Vagina (tissue), 2 donors: ENCODE data around the gene LPAR6. TPM values are rescaled to one million over a fixed set of nuclear protein-coding genes. Genes with fewer than 3 reads are reported as not detected.

Source experiments
- DNase-seq, 2 donors: peaks; one replicate each; pipeline ENCODE4 v3.0.0-alpha.2; 2017; ENCODE audit errors: extremely low spot score in 2 of 2
- H3K27ac ChIP-seq: fragments of 200-600 bp; sonication (generic); one replicate; pipeline ENCODE4 v1.5.1; 2019
- H3K27me3 ChIP-seq: fragments of 200-600 bp; sonication (generic); one replicate; pipeline ENCODE4 v1.5.1; 2019
- H3K36me3 ChIP-seq, 2 donors: fragments of 200-600 bp; sonication (generic); one replicate each; pipeline ENCODE4 v1.5.1; 2017 to 2019
- H3K4me1 ChIP-seq: fragments of 200-600 bp; sonication (generic); one replicate; pipeline ENCODE4 v1.5.1; 2019
- H3K4me3 ChIP-seq, 2 donors: fragments of 200-600 bp; sonication (generic); 1 replicate in 1 of 2; 2 replicates in 1 of 2; pipeline ENCODE4 v1.5.1; 2016 to 2019
- H3K9me3 ChIP-seq: fragments of 200-600 bp; sonication (generic); one replicate; pipeline ENCODE4 v1.5.1; 2019
- POLR2A ChIP-seq, 2 donors: fragments of 450-650 bp; IDR thresholded peaks; one replicate each; pipeline ENCODE4 v1.6.1; 2017; ENCODE audit warnings: antibody characterized with exemption in 2 of 2, mild to moderate bottlenecking in 2 of 2, moderate library complexity in 2 of 2
- POLR2AphosphoS5 ChIP-seq, 2 donors: sonication (generic); formaldehyde crosslinking; IDR thresholded peaks; one replicate each; pipeline ENCODE4 v1.9.0; 2017; ENCODE audit warnings: antibody characterized with exemption in 2 of 2, mild to moderate bottlenecking in 2 of 2, low read depth in 1 of 2; ENCODE audit not compliant: insufficient read depth in 1 of 2
- intact Hi-C: fragments of 100-400 bp; cut with DNase I; formaldehyde crosslinking; loops from one replicate; pipeline ENCODE4 v1.15.1; 2023
- total RNA-seq: library from RNA; depleted of rRNA; stranded (reverse); fragments of >200 nt; gene quantifications from one replicate; pipeline ENCODE4 v1.2.3, GENCODE V29; 2016
- TF ChIP-seq, protein P1 (sequence below), 3 experiments: fragments of 450-650 bp in 2 of 3; fragments of 200-600 bp in 1 of 3; sonication (generic) in 1 of 3; IDR thresholded peaks; one replicate each; pipeline ENCODE4 v1.5.1; 2017 to 2019; ENCODE audit warnings: antibody characterized with exemption in 3 of 3, mild to moderate bottlenecking in 2 of 3, moderate library complexity in 2 of 3

The LPAR6 gene
- total RNA-seq, 1 donor from 2014 or later: 43.2 TPM

- no peak for DNase-seq
- Histone ChIP-seq H3K27ac (peak overlapping the region; percentile 51), H3K4me3 (no peak overlapping the region), H3K27me3 (no peaks in the 10 kb centered on the region), H3K9me3 (no peaks in the 10 kb centered on the region), H3K36me3 (no peaks in the 10 kb centered on the region), H3K4me1 (peaks cover 32% of the 10 kb centered on the region)
- intact Hi-C loops: no loop called here
- peak in 1 of 2 donors; percentile 19 for TF ChIP-seq POLR2AphosphoS5 (IDR thresholded peaks at IDR 0.05; ENCODE audit: insufficient read depth in 1 of 2, low read depth in 1 of 2)
- TF ChIP-seq, protein P1, sequence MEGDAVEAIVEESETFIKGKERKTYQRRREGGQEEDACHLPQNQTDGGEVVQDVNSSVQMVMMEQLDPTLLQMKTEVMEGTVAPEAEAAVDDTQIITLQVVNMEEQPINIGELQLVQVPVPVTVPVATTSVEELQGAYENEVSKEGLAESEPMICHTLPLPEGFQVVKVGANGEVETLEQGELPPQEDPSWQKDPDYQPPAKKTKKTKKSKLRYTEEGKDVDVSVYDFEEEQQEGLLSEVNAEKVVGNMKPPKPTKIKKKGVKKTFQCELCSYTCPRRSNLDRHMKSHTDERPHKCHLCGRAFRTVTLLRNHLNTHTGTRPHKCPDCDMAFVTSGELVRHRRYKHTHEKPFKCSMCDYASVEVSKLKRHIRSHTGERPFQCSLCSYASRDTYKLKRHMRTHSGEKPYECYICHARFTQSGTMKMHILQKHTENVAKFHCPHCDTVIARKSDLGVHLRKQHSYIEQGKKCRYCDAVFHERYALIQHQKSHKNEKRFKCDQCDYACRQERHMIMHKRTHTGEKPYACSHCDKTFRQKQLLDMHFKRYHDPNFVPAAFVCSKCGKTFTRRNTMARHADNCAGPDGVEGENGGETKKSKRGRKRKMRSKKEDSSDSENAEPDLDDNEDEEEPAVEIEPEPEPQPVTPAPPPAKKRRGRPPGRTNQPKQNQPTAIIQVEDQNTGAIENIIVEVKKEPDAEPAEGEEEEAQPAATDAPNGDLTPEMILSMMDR (IDR thresholded peaks at IDR 0.05): no peak
Measured at GRCh38 chr13:48436661-48437288, 23.9 kb upstream of the LPAR6 start.

DNA sequence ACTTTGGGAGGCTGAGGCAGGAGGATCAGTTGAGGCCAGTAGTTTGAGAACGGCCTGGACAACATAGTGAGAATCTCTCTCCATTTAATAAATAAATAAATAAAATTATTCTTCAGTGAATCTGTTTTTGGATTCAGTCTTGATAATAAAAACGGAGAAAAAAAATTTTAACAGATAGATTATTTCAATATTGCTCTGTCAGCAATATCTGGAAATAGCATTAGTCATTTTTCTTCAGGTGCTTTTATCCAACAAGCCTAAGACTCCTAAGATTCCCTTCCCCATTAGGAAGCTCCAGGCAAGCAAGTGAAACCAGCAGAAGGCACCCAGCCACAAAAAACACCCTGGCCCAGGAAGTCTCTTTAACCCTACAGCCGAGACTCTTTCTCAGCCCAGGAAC lies 21.3 kb upstream of the LPAR6 start:
- no peak for DNase-seq
- H3K4me3 ChIP-seq: no peak overlapping the region
- H3K36me3 ChIP-seq: no peaks in the 10 kb centered on the region
- intact Hi-C loops: no loop called here
- H3K9me3 ChIP-seq: no peaks in the 10 kb centered on the region
- no peak overlapping the region for H3K27ac ChIP-seq
- H3K27me3 ChIP-seq: no peaks in the 10 kb centered on the region
- H3K4me1 ChIP-seq: peaks cover 37% of the 10 kb centered on the region
- TF ChIP-seq POLR2A (IDR thresholded peaks at IDR 0.05): no peak
- TF ChIP-seq, protein P1 (IDR thresholded peaks at IDR 0.05): no peak
- no peak for TF ChIP-seq POLR2AphosphoS5 (IDR thresholded peaks at IDR 0.05; ENCODE audit: insufficient read depth in 1 of 2, low read depth in 1 of 2)

GRCh38 chr13:48431987-48432615 lies 19.2 kb upstream of the LPAR6 start:
- Histone ChIP-seq H3K36me3 (no peaks in the 10 kb centered on the region), H3K4me1 (peaks cover 28% of the 10 kb centered on the region), H3K27me3 (no peaks in the 10 kb centered on the region), H3K27ac (peak overlapping the region; percentile 57), H3K9me3 (no peaks in the 10 kb centered on the region), H3K4me3 (no peak overlapping the region)
- intact Hi-C loops: no loop called here
- DNase-seq: no peak
- no peak for TF ChIP-seq POLR2A (IDR thresholded peaks at IDR 0.05)
- peak in 1 of 2 donors; percentile 5 for TF ChIP-seq POLR2AphosphoS5 (IDR thresholded peaks at IDR 0.05; ENCODE audit: insufficient read depth in 1 of 2, low read depth in 1 of 2)

DNA sequence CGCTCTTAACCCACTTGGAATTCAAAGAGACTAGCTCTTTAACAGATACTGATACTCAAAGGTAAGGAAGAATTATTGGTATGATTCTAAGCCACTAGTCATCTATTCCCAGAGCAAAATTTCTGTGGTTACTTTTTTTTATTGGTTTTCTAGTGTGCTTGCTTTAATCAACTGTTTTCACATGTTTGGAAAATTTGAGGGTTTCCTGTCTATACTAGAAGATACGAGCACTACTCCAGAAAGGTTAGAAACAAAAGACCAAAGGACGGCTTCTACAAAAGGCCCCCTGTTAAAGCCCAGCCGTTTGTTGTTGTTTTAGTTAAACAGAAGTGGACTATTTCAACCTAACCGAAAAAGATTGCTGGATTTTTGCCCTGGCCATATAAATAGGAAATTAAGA lies 18.5 kb upstream of the LPAR6 start:
- TF ChIP-seq POLR2A (IDR thresholded peaks at IDR 0.05) (no peak), POLR2AphosphoS5 (IDR thresholded peaks at IDR 0.05; ENCODE audit: insufficient read depth in 1 of 2, low read depth in 1 of 2) (no peak)
- TF ChIP-seq, protein P1 (IDR thresholded peaks at IDR 0.05): no peak
- Histone ChIP-seq H3K27ac (peak overlapping the region; percentile 57), H3K9me3 (no peaks in the 10 kb centered on the region)

DNA sequence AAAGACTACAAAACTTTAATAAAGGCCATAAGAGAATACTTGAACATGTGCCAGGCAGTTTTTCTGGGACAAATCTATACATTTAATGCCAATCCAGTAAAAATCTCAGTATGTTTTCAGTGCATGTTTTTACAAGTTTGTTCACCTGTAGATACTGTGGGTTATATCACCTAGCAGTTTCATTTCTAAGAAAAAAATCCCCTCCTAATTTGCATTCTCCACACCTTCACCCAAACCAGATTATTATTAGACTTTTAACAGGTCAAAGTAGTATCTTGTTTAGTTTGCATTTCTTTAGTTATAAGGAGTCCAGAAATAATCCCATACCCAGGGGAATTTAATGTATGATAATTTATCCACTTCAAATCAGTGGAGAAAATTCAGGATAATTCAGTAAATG lies 17.0 kb upstream of the LPAR6 start:
- no peak overlapping the region for H3K27ac ChIP-seq
- no peak overlapping the region for H3K4me3 ChIP-seq
- peaks cover 17% of the 10 kb centered on the region for H3K4me1 ChIP-seq
- intact Hi-C loops: no loop called here
- TF ChIP-seq POLR2A (IDR thresholded peaks at IDR 0.05) (no peak), POLR2AphosphoS5 (IDR thresholded peaks at IDR 0.05; ENCODE audit: insufficient read depth in 1 of 2, low read depth in 1 of 2) (no peak)
- TF ChIP-seq, protein P1 (IDR thresholded peaks at IDR 0.05): no peak
- H3K36me3 ChIP-seq: no peaks in the 10 kb centered on the region
- DNase-seq: no peak
- no peaks in the 10 kb centered on the region for H3K27me3 ChIP-seq
- no peaks in the 10 kb centered on the region for H3K9me3 ChIP-seq

More for the DNA sequence above, 18.5 kb upstream of the LPAR6 start:
- peaks cover 21% of the 10 kb centered on the region for H3K4me1 ChIP-seq
- H3K27me3 ChIP-seq: no peaks in the 10 kb centered on the region
- intact Hi-C loops: no loop called here
- no peaks in the 10 kb centered on the region for H3K36me3 ChIP-seq
- no peak for DNase-seq
- no peak overlapping the region for H3K4me3 ChIP-seq
